Measurements from ENCODE around the gene FAM184B. TPM values are rescaled to one million over a fixed set of nuclear protein-coding genes. Genes with fewer than 3 reads are reported as not detected.

FAM184B gene
- total RNA-seq, 1 experiment from 2014 or later, result not detected

DNA sequence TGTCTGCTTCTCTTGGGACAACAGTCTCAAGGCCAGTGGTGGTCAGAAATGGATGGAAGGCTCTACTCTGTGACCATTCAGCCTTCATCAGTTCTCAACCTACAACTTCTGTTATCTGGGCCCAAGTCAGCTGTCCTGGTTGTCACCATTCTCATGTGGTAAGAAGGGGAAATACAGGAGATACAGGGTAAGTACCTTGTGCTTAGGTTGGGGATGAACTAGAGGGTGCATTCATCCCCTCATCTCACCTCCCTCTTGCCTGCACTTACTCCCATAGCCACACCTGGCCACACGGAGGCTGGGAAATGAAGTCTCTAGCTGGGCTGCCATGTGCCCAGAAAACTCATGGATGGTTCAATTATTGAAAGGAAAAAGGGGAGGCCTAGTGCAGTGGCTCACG lies 44.9 kb downstream of the FAM184B start:
- POLR2A ChIA-PET, result no interaction called here

DNA sequence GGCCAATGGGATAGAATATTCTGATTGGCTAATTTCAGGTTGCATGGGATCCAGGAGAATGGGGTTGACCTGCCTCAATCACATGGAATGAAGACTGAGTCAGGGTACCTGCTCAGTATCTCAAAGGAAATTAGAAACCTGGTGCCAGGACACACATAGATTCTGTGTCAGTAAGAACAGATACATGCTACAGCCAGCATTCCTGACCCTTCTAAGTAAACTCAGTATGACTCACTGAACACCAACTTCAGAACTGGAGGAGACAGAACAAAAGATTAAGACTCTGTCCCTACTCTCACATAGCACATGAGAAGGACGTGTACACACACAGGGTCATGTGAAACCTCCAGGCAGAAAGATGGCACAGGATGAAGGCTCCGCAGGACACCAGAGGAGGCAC lies 54.5 kb downstream of the FAM184B start:
- no peaks in the 10 kb centered on the region for H3K4me1 ChIP-seq
- Mint-ChIP-seq H3K9me3 (ENCODE audit: unreplicated experiment) (no peaks in the 10 kb centered on the region), H3K27me3 (ENCODE audit: insufficient read depth, unreplicated experiment) (peaks cover 8% of the 10 kb centered on the region), H3K36me3 (ENCODE audit: insufficient read depth, unreplicated experiment) (no peaks in the 10 kb centered on the region), H3K4me1 (ENCODE audit: low read depth, unreplicated experiment) (no peaks in the 10 kb centered on the region), H3K4me3 (ENCODE audit: unreplicated experiment) (no peak overlapping the region), H3K27ac (ENCODE audit: unreplicated experiment) (no peak overlapping the region)
- CTCF ChIA-PET, result no interaction called here
- POLR2A ChIA-PET, result no interaction called here
- DNase-seq, result no peak
- H3K27me3 ChIP-seq (replicated peaks; ENCODE audit: control insufficient read depth, insufficient read depth, low read length), result no peaks in the 10 kb centered on the region
- H3K9me3 ChIP-seq, result no peaks in the 10 kb centered on the region
- H3K4me3 ChIP-seq (ENCODE audit: low read depth, low read length), result no peak overlapping the region
- BruUV-seq (replicated peaks), result no TSS peak
- TF ChIP-seq, protein P1, sequence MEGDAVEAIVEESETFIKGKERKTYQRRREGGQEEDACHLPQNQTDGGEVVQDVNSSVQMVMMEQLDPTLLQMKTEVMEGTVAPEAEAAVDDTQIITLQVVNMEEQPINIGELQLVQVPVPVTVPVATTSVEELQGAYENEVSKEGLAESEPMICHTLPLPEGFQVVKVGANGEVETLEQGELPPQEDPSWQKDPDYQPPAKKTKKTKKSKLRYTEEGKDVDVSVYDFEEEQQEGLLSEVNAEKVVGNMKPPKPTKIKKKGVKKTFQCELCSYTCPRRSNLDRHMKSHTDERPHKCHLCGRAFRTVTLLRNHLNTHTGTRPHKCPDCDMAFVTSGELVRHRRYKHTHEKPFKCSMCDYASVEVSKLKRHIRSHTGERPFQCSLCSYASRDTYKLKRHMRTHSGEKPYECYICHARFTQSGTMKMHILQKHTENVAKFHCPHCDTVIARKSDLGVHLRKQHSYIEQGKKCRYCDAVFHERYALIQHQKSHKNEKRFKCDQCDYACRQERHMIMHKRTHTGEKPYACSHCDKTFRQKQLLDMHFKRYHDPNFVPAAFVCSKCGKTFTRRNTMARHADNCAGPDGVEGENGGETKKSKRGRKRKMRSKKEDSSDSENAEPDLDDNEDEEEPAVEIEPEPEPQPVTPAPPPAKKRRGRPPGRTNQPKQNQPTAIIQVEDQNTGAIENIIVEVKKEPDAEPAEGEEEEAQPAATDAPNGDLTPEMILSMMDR (IDR thresholded peaks at IDR 0.05; ENCODE audit: insufficient read depth in 1 of 2, low read depth in 1 of 2, low read length in 1 of 2, severe bottlenecking in 1 of 2, unreplicated experiment in 1 of 2), result no peak
- no peaks in the 10 kb centered on the region for H3K36me3 ChIP-seq (ENCODE audit: control insufficient read depth, insufficient read depth, low read length)
- intact Hi-C loops (cut with micrococcal nuclease; ENCODE audit: unreplicated experiment), result no loop called here

More for the DNA sequence above, 44.9 kb downstream of the FAM184B start:
- BruUV-seq (replicated peaks), result no TSS peak
- H3K4me3 Mint-ChIP-seq (ENCODE audit: unreplicated experiment), result no peak overlapping the region
- Histone ChIP-seq H3K36me3 (ENCODE audit: control insufficient read depth, insufficient read depth, low read length) (no peaks in the 10 kb centered on the region), H3K9me3 (no peaks in the 10 kb centered on the region), H3K27me3 (replicated peaks; ENCODE audit: control insufficient read depth, insufficient read depth, low read length) (no peaks in the 10 kb centered on the region), H3K4me3 (ENCODE audit: low read depth, low read length) (no peak overlapping the region), H3K4me1 (no peaks in the 10 kb centered on the region)
- H3K27me3 Mint-ChIP-seq (ENCODE audit: insufficient read depth, unreplicated experiment), result peaks cover 2% of the 10 kb centered on the region
- CTCF ChIA-PET, result no interaction called here
- no peaks in the 10 kb centered on the region for H3K4me1 Mint-ChIP-seq (ENCODE audit: low read depth, unreplicated experiment)
- TF ChIP-seq, protein P1 (IDR thresholded peaks at IDR 0.05; ENCODE audit: insufficient read depth in 1 of 2, low read depth in 1 of 2, low read length in 1 of 2, severe bottlenecking in 1 of 2, unreplicated experiment in 1 of 2), result no peak
- no peak overlapping the region for H3K27ac Mint-ChIP-seq (ENCODE audit: unreplicated experiment)
- no peaks in the 10 kb centered on the region for H3K36me3 Mint-ChIP-seq (ENCODE audit: insufficient read depth, unreplicated experiment)
- no peak for DNase-seq
- intact Hi-C loops (cut with micrococcal nuclease; ENCODE audit: unreplicated experiment), result no loop called here
- H3K9me3 Mint-ChIP-seq (ENCODE audit: unreplicated experiment), result no peaks in the 10 kb centered on the region

DNA sequence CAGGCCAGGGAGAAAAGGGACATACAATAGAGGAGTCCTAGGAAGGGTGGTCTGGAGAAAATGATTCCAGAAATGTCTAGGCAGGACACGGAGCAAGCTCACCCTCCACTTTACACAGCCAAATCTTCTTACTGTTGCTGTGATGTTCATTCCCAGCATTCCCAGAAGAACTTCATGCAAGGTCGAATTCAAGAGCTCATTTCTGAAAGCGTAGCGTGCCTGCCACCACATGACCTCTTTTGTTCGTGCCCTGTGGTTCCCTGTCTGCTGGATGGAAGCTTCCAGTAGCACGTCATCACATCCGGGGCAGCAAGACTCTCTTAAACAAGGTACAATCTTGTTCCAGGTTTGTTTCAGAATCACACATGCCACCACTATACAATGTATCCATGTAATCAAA lies 57.8 kb downstream of the FAM184B start:
- Mint-ChIP-seq H3K36me3 (ENCODE audit: insufficient read depth, unreplicated experiment) (no peaks in the 10 kb centered on the region), H3K27ac (ENCODE audit: unreplicated experiment) (no peak overlapping the region), H3K9me3 (ENCODE audit: unreplicated experiment) (no peaks in the 10 kb centered on the region), H3K4me3 (ENCODE audit: unreplicated experiment) (no peak overlapping the region), H3K27me3 (ENCODE audit: insufficient read depth, unreplicated experiment) (peaks cover 6% of the 10 kb centered on the region), H3K4me1 (ENCODE audit: low read depth, unreplicated experiment) (no peaks in the 10 kb centered on the region)
- no peak for DNase-seq
- intact Hi-C loops (cut with micrococcal nuclease; ENCODE audit: unreplicated experiment), result no loop called here
- TF ChIP-seq, protein P1 (IDR thresholded peaks at IDR 0.05; ENCODE audit: insufficient read depth in 1 of 2, low read depth in 1 of 2, low read length in 1 of 2, severe bottlenecking in 1 of 2, unreplicated experiment in 1 of 2), result no peak
- Histone ChIP-seq H3K4me3 (ENCODE audit: low read depth, low read length) (no peak overlapping the region), H3K27me3 (replicated peaks; ENCODE audit: control insufficient read depth, insufficient read depth, low read length) (no peaks in the 10 kb centered on the region), H3K4me1 (no peaks in the 10 kb centered on the region), H3K9me3 (no peaks in the 10 kb centered on the region), H3K36me3 (ENCODE audit: control insufficient read depth, insufficient read depth, low read length) (no peaks in the 10 kb centered on the region)
- ChIA-PET POLR2A (no interaction called here), CTCF (no interaction called here)
- no TSS peak for BruUV-seq (replicated peaks)
